Sigmoid colon (tissue), 3 donors: ENCODE measurements around the gene DEDD.

ENCODE experiments used
- POLR2A ChIP-seq, 2 donors: fragments of 450-650 bp; IDR thresholded peaks; one replicate each; pipeline ENCODE4 v1.6.1; 2016; ENCODE audit warnings: antibody characterized with exemption in 2 of 2, mild to moderate bottlenecking in 2 of 2, moderate library complexity in 2 of 2
- TF ChIP-seq, protein P1 (sequence below), 4 experiments: fragments of 450-650 bp in 3 of 4; fragments of 200-600 bp in 1 of 4; IDR thresholded peaks; one replicate each; pipeline ENCODE4 v1.5.1; 2016 to 2019; ENCODE audit warnings: antibody characterized with exemption in 4 of 4, mild to moderate bottlenecking in 3 of 4, moderate library complexity in 2 of 4

GRCh38 chr1:161180639-161181038, 48.2 kb upstream of the DEDD start:
- TF ChIP-seq, protein P1, sequence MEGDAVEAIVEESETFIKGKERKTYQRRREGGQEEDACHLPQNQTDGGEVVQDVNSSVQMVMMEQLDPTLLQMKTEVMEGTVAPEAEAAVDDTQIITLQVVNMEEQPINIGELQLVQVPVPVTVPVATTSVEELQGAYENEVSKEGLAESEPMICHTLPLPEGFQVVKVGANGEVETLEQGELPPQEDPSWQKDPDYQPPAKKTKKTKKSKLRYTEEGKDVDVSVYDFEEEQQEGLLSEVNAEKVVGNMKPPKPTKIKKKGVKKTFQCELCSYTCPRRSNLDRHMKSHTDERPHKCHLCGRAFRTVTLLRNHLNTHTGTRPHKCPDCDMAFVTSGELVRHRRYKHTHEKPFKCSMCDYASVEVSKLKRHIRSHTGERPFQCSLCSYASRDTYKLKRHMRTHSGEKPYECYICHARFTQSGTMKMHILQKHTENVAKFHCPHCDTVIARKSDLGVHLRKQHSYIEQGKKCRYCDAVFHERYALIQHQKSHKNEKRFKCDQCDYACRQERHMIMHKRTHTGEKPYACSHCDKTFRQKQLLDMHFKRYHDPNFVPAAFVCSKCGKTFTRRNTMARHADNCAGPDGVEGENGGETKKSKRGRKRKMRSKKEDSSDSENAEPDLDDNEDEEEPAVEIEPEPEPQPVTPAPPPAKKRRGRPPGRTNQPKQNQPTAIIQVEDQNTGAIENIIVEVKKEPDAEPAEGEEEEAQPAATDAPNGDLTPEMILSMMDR (IDR thresholded peaks at IDR 0.05): no peak
- no peak for TF ChIP-seq POLR2A (IDR thresholded peaks at IDR 0.05)
